Mucosa of descending colon (tissue), 3 donors: ENCODE measurements around the gene ARHGAP22. TPM values are rescaled to one million over a fixed set of nuclear protein-coding genes. Genes with fewer than 3 reads are reported as not detected.

Experiments used
- ATAC-seq: fragments of 200-7000 bp; cut with Tn5 transposase; one replicate; pipeline ENCODE4 v1.9.1; 2020; ENCODE audit warnings: mild to moderate bottlenecking, moderate library complexity
- DNase-seq, 3 donors: peaks; one replicate each; pipeline ENCODE4 v3.0.0-alpha.2; 2020
- H3K36me3 ChIP-seq: fragments of 200-600 bp; one replicate; pipeline ENCODE4 v1.8.0; 2021; ENCODE audit warnings: low read depth, mild to moderate bottlenecking
- H3K4me1 ChIP-seq: fragments of 200-600 bp; one replicate; pipeline ENCODE4 v1.8.0; 2021; ENCODE audit warnings: low read depth, mild to moderate bottlenecking
- H3K4me3 ChIP-seq: fragments of 200-600 bp; one replicate; pipeline ENCODE4 v1.8.0; 2021; ENCODE audit warnings: mild to moderate bottlenecking
- H3K9me3 ChIP-seq: fragments of 200-600 bp; one replicate; pipeline ENCODE4 v1.8.0; 2021; ENCODE audit warnings: mild to moderate bottlenecking
- intact Hi-C, 2 donors: fragments of 100-400 bp; cut with DNase I in 1 of 2; cut with micrococcal nuclease in 1 of 2; formaldehyde crosslinking; loops; one replicate each; pipeline versions ENCODE4 v1.11.0 to v1.11.1; 2022; cut with DNase I, micrococcal nuclease
- total RNA-seq, 3 donors: library from RNA; stranded (reverse); fragmentation: NEBNext Ultra II Directional in 2 of 3; extraction: Animal tissue kit (Norgen Biotek cat#: 25700) in 2 of 3; gene quantifications; one replicate each; pipeline versions ENCODE4 v1.2.1 to v1.2.4, GENCODE V29; 2021 to 2023
- TF ChIP-seq, protein P1 (sequence below): fragments of 200-600 bp; IDR thresholded peaks from one replicate; pipeline ENCODE4 v1.8.0; 2022; ENCODE audit warnings: antibody characterized with exemption, mild to moderate bottlenecking
- donor health status: DM: no; HTN: no; CAD: no; lungs with moderate emphysema.
- donor health status: DM: no; HTN: no; CAD: no.
- donor health status: DM: no; HTN: yes; CAD: no.

Gene ARHGAP22
- total RNA-seq, 3 donors from 2014 or later: 0.93 to 5.9 (median 1.3) TPM

DNA sequence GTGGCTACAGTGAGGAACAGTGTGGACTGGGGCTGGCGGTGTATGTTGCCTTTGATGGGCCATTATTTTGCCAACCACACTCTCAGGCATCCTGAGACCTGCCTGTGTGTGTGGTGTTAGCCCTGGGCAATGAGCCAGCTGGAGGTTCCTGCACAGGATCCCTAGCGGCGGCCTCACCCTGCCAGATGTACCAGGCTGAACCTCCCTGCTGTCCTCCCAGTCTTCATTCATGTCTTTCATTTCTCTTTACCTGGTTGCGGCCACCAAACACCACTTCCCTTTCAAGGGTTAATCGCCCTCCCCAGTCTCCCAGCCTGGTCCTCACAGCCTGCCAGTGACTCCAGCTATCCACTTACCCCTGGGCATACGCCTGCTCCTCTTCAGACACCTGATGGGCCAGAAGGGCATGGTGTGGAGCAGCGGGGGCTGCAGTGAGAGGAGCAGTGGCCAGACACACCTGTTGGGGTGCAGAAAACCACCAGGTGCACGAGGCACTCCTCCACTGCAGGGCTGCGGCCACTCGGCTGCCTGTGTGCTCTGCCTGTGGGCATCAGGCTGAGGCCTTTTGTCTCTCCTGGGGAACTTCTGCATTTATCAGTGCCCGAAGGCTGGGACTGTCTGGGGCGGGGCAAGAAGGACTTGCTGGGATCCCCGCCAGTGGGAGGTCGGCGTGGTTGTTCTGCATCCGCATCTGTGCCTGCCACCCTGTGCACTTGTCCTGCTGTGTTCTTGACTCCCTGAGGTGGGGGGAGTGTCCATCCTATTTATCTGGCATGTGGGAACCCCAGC is 111.6 kb downstream of the ARHGAP22 start:
- TF ChIP-seq, protein P1, sequence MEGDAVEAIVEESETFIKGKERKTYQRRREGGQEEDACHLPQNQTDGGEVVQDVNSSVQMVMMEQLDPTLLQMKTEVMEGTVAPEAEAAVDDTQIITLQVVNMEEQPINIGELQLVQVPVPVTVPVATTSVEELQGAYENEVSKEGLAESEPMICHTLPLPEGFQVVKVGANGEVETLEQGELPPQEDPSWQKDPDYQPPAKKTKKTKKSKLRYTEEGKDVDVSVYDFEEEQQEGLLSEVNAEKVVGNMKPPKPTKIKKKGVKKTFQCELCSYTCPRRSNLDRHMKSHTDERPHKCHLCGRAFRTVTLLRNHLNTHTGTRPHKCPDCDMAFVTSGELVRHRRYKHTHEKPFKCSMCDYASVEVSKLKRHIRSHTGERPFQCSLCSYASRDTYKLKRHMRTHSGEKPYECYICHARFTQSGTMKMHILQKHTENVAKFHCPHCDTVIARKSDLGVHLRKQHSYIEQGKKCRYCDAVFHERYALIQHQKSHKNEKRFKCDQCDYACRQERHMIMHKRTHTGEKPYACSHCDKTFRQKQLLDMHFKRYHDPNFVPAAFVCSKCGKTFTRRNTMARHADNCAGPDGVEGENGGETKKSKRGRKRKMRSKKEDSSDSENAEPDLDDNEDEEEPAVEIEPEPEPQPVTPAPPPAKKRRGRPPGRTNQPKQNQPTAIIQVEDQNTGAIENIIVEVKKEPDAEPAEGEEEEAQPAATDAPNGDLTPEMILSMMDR: no peak
- H3K4me3 ChIP-seq: no peak overlapping the region
- ATAC-seq (no peak), DNase-seq (no peak)
- no peaks in the 10 kb centered on the region for H3K4me1 ChIP-seq
- intact Hi-C loops: no loop called here
- H3K36me3 ChIP-seq: no peaks in the 10 kb centered on the region
- no peaks in the 10 kb centered on the region for H3K9me3 ChIP-seq

DNA sequence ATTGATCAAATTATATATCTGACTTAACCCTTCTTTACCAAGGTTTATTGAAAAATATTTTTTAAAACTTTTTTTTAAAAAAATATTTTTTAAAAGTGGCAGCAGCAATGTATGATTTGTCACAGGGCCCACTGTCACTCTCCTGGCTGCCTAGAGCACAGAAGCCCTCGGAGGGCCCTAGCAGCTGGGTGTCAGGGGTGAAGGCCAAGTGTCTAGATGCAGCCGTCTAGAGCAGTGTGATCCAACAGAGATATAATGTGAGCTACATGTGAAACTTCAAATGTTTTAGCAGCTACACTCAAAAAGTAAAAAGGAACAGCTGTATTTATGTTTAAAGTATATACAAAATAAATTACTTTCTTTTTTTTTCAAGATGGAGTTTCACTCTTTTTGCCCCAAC is 112.7 kb downstream of the ARHGAP22 start:
- DNase-seq (no peak), ATAC-seq (no peak)
- TF ChIP-seq, protein P1: no peak
- Histone ChIP-seq H3K4me1 (no peaks in the 10 kb centered on the region), H3K36me3 (no peaks in the 10 kb centered on the region), H3K4me3 (no peak overlapping the region), H3K9me3 (no peaks in the 10 kb centered on the region)
- intact Hi-C loops: no loop called here

DNA sequence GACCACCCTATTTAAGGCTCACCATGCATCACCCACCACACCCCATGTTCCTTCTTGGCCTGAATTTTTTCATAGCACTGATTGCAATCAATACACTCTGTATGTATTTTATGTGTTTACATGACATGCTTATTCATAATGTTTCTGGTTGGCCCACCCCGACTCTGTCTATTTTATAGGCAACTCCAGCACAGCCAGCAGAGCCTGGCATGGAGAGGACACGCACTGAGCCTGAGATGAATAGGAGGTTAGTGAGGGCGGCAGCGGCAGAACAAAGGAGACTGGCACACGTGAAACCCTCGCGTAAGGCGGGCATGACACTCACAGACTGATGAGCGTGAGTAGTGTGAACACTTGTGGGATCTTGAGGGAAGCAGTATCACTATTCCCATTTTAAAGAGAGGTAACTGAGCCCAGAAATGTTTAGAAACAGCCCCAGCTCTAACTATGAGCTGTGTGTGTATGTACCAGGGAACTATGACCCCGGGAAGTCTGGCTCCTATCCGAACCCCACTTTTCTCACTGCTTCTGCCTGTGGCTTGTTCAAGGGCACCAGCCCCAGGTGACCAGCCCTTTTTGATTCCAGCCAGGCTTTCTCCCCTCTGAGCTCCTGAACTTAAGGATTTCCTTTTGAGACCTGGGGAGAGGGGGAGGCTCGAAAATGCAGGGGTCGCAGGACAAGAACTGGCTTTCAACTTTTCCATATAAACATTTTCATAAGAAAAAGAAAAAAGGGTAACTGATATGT is 113.3 kb downstream of the ARHGAP22 start:
- Histone ChIP-seq H3K36me3 (no peaks in the 10 kb centered on the region), H3K4me1 (no peaks in the 10 kb centered on the region), H3K4me3 (no peak overlapping the region), H3K9me3 (no peaks in the 10 kb centered on the region)
- ATAC-seq: no peak
- intact Hi-C loops: no loop called here
- TF ChIP-seq, protein P1: no peak
- no peak for DNase-seq

DNA sequence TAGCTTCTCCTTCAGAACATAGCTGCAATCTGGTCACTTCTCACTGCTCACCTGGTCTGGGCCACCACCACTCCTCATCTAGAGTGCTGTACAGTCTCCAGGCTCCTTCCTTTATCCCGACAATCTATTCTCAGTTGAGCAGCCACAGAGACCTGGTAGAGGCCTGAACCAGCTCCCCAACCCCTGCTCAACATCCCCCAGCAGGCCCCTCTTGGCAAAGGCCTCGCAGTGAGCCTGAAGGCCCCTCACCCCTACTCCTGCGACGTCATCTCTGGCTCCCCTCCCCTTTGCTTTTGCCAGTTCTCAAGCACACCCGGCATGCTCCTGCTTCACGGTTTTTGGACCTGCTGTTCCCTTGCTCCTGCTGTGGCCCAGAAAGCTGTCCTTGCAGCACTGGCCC is 113.9 kb downstream of the ARHGAP22 start:
- ATAC-seq (no peak), DNase-seq (no peak)
- Histone ChIP-seq H3K4me3 (no peak overlapping the region), H3K9me3 (no peaks in the 10 kb centered on the region), H3K36me3 (no peaks in the 10 kb centered on the region), H3K4me1 (no peaks in the 10 kb centered on the region)
- intact Hi-C loops: no loop called here
- TF ChIP-seq, protein P1: no peak

DNA sequence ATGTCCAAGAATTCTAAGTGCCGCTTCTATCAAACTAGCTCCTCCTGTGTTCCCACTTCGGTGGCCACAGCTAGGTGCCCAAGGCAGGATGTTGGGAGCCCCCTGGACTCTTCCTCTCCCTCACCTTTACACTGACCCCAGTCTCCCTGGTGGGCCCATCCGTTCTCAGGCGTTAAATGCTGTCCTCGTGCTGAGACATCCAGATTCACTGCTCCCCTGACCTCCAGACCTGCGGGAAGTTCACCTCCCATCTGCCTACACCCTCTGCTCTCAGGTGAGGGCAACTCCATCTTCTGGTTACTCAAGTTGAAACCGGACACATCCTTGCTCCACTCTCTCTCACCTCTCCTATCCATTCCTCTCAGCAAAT is 114.3 kb downstream of the ARHGAP22 start:
- Histone ChIP-seq H3K4me3 (no peak overlapping the region), H3K9me3 (no peaks in the 10 kb centered on the region), H3K36me3 (no peaks in the 10 kb centered on the region), H3K4me1 (no peaks in the 10 kb centered on the region)
- TF ChIP-seq, protein P1: no peak
- intact Hi-C loops: no loop called here
- ATAC-seq (no peak), DNase-seq (no peak)
